ENCODE results near the gene ANKRD12. TPM values are rescaled to one million over a fixed set of nuclear protein-coding genes. Genes with fewer than 3 reads are reported as not detected.

Gene ANKRD12
- total and polyA plus RNA-seq, 2 experiments from 2014 or later = 23.9 to 92.4 TPM

- TF ChIP-seq NANOG (IDR thresholded peaks at IDR 0.05; ENCODE audit: borderline replicate concordance) = no peak
- TF ChIP-seq, protein P1, sequence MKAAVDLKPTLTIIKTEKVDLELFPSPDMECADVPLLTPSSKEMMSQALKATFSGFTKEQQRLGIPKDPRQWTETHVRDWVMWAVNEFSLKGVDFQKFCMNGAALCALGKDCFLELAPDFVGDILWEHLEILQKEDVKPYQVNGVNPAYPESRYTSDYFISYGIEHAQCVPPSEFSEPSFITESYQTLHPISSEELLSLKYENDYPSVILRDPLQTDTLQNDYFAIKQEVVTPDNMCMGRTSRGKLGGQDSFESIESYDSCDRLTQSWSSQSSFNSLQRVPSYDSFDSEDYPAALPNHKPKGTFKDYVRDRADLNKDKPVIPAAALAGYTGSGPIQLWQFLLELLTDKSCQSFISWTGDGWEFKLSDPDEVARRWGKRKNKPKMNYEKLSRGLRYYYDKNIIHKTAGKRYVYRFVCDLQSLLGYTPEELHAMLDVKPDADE (IDR thresholded peaks at IDR 0.05) = no peak
- TF ChIP-seq, protein P2, sequence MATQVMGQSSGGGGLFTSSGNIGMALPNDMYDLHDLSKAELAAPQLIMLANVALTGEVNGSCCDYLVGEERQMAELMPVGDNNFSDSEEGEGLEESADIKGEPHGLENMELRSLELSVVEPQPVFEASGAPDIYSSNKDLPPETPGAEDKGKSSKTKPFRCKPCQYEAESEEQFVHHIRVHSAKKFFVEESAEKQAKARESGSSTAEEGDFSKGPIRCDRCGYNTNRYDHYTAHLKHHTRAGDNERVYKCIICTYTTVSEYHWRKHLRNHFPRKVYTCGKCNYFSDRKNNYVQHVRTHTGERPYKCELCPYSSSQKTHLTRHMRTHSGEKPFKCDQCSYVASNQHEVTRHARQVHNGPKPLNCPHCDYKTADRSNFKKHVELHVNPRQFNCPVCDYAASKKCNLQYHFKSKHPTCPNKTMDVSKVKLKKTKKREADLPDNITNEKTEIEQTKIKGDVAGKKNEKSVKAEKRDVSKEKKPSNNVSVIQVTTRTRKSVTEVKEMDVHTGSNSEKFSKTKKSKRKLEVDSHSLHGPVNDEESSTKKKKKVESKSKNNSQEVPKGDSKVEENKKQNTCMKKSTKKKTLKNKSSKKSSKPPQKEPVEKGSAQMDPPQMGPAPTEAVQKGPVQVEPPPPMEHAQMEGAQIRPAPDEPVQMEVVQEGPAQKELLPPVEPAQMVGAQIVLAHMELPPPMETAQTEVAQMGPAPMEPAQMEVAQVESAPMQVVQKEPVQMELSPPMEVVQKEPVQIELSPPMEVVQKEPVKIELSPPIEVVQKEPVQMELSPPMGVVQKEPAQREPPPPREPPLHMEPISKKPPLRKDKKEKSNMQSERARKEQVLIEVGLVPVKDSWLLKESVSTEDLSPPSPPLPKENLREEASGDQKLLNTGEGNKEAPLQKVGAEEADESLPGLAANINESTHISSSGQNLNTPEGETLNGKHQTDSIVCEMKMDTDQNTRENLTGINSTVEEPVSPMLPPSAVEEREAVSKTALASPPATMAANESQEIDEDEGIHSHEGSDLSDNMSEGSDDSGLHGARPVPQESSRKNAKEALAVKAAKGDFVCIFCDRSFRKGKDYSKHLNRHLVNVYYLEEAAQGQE (IDR thresholded peaks at IDR 0.05; ENCODE audit: unreplicated experiment) = no peak
- TF ChIP-seq, protein P3, sequence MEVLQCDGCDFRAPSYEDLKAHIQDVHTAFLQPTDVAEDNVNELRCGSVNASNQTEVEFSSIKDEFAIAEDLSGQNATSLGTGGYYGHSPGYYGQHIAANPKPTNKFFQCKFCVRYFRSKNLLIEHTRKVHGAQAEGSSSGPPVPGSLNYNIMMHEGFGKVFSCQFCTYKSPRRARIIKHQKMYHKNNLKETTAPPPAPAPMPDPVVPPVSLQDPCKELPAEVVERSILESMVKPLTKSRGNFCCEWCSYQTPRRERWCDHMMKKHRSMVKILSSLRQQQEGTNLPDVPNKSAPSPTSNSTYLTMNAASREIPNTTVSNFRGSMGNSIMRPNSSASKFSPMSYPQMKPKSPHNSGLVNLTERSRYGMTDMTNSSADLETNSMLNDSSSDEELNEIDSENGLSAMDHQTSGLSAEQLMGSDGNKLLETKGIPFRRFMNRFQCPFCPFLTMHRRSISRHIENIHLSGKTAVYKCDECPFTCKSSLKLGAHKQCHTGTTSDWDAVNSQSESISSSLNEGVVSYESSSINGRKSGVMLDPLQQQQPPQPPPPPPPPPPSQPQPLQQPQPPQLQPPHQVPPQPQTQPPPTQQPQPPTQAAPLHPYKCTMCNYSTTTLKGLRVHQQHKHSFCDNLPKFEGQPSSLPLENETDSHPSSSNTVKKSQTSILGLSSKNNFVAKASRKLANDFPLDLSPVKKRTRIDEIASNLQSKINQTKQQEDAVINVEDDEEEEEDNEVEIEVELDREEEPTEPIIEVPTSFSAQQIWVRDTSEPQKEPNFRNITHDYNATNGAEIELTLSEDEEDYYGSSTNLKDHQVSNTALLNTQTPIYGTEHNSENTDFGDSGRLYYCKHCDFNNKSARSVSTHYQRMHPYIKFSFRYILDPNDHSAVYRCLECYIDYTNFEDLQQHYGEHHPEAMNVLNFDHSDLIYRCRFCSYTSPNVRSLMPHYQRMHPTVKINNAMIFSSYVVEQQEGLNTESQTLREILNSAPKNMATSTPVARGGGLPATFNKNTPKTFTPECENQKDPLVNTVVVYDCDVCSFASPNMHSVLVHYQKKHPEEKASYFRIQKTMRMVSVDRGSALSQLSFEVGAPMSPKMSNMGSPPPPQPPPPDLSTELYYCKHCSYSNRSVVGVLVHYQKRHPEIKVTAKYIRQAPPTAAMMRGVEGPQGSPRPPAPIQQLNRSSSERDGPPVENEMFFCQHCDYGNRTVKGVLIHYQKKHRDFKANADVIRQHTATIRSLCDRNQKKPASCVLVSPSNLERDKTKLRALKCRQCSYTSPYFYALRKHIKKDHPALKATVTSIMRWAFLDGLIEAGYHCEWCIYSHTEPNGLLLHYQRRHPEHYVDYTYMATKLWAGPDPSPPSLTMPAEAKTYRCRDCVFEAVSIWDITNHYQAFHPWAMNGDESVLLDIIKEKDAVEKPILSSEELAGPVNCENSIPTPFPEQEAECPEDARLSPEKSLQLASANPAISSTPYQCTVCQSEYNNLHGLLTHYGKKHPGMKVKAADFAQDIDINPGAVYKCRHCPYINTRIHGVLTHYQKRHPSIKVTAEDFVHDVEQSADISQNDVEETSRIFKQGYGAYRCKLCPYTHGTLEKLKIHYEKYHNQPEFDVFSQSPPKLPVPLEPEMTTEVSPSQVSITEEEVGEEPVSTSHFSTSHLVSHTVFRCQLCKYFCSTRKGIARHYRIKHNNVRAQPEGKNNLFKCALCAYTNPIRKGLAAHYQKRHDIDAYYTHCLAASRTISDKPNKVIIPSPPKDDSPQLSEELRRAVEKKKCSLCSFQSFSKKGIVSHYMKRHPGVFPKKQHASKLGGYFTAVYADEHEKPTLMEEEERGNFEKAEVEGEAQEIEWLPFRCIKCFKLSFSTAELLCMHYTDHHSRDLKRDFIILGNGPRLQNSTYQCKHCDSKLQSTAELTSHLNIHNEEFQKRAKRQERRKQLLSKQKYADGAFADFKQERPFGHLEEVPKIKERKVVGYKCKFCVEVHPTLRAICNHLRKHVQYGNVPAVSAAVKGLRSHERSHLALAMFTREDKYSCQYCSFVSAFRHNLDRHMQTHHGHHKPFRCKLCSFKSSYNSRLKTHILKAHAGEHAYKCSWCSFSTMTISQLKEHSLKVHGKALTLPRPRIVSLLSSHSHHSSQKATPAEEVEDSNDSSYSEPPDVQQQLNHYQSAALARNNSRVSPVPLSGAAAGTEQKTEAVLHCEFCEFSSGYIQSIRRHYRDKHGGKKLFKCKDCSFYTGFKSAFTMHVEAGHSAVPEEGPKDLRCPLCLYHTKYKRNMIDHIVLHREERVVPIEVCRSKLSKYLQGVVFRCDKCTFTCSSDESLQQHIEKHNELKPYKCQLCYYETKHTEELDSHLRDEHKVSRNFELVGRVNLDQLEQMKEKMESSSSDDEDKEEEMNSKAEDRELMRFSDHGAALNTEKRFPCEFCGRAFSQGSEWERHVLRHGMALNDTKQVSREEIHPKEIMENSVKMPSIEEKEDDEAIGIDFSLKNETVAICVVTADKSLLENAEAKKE (CRISPR knock-in tag; IDR thresholded peaks at IDR 0.05) = no peak
- no peak for TF ChIP-seq EZH2phosphoT487 (IDR thresholded peaks at IDR 0.05; ENCODE audit: unreplicated experiment)
- no peak for TF ChIP-seq ZNF114 (CRISPR knock-in tag; IDR thresholded peaks at IDR 0.05)
- no peak for TF ChIP-seq EZH2 (IDR thresholded peaks at IDR 0.05; ENCODE audit: low read depth, unreplicated experiment)
- no peak for TF ChIP-seq ZNF331 (CRISPR knock-in tag; IDR thresholded peaks at IDR 0.05; ENCODE audit: low read depth)
- no peak for TF ChIP-seq STAT1 (IDR thresholded peaks at IDR 0.05; ENCODE audit: unreplicated experiment)
- no peak for TF ChIP-seq JUNB (IDR thresholded peaks at IDR 0.05; ENCODE audit: unreplicated experiment)
- no peak for TF ChIP-seq POLR2AphosphoS5 (IDR thresholded peaks at IDR 0.05; ENCODE audit: low read depth)
- TF ChIP-seq CTCF (conservative IDR thresholded peaks at IDR 0.05; ENCODE audit: low read depth in 2 of 2) = no peak
- no peak for TF ChIP-seq CREB1 (CRISPR knock-in tag; IDR thresholded peaks at IDR 0.05; ENCODE audit: low read depth)
- no peaks in the 10 kb centered on the region for H3K9me2 ChIP-seq (ENCODE audit: insufficient read depth)
- Mint-ChIP-seq H3K9me3 (no peaks in the 10 kb centered on the region), H3K27ac (no peak overlapping the region; the same call in 1 of the 2 replicates), H3K36me3 (ENCODE audit: low read depth) (peaks cover 10% of the 10 kb centered on the region; the same call in 2 of the 3 replicates), H3K4me3 (no peak overlapping the region), H3K27me3 (ENCODE audit: insufficient read depth, low read depth, poor library complexity) (no peaks in the 10 kb centered on the region), H3K4me1 (peaks cover 3% of the 10 kb centered on the region; the same call in 2 of the 3 replicates)
- no peaks in the 10 kb centered on the region; the same call in 1 of the 2 replicates for H3K4me1 ChIP-seq (ENCODE audit: insufficient read depth)
- no peaks in the 10 kb centered on the region for H3K27me3 ChIP-seq (ENCODE audit: insufficient read depth)
- no peak for ATAC-seq
- no peak overlapping the region for H3K27ac ChIP-seq (ENCODE audit: low read depth)
- no peak for DNase-seq (ENCODE audit: low spot score)
- no peak overlapping the region for H3K4me2 ChIP-seq
- no peak overlapping the region for H2AFZ ChIP-seq
- H3F3A ChIP-seq (replicated peaks; ENCODE audit: low read depth) = no peaks in the 10 kb centered on the region
- no peaks in the 10 kb centered on the region; the same call in 1 of the 2 replicates for H3K36me3 ChIP-seq (ENCODE audit: insufficient read depth)
- H3K4me3 ChIP-seq = no peak overlapping the region
- no peaks in the 10 kb centered on the region; the same call in 1 of the 2 replicates for H4K20me1 ChIP-seq (replicated peaks; ENCODE audit: insufficient read depth)
- H3K79me2 ChIP-seq (replicated peaks; ENCODE audit: insufficient read depth) = no peaks in the 10 kb centered on the region
Observed at GRCh38 chr18:9209279-9209678, 72.7 kb downstream of the ANKRD12 start.
